ENCODE measurements around the gene MUC2. TPM values are rescaled to one million over a fixed set of nuclear protein-coding genes. Genes with fewer than 3 reads are reported as not detected.

MUC2 gene
- polyA plus RNA-seq, 4 donors = 3.0 to 239 (median 30.8) TPM

- H3K9me3 ChIP-seq (ENCODE audit: control insufficient read depth in 2 of 2, insufficient read depth in 1 of 2, low read depth in 1 of 2, low read length in 1 of 2) = no peaks in the 10 kb centered on the region
- H3K4me3 ChIP-seq (ENCODE audit: low read depth in 1 of 3, low read length in 3 of 3) = no peak overlapping the region
These were observed 40.0 kb upstream of the MUC2 start for GRCh38 chr11:1034456-1035295.

GRCh38 chr11:1035577-1036283 lies 38.9 kb upstream of the MUC2 start:
- H3K27ac ChIP-seq (ENCODE audit: low read depth in 1 of 3, low read length in 2 of 3) = no peak overlapping the region
- no peak for FAIRE-seq

More at GRCh38 chr11:1034456-1035295, 40.0 kb upstream of the MUC2 start:
- Histone ChIP-seq H3K27ac (ENCODE audit: low read depth in 1 of 3, low read length in 2 of 3) (no peak overlapping the region), H3K4me1 (ENCODE audit: control insufficient read depth in 3 of 3, insufficient read depth in 2 of 3, low read depth in 1 of 3, low read length in 2 of 3) (no peaks in the 10 kb centered on the region), H3K36me3 (ENCODE audit: control insufficient read depth in 3 of 3, insufficient read depth in 2 of 3, low read depth in 1 of 3, low read length in 3 of 3) (no peaks in the 10 kb centered on the region), H3K27me3 (ENCODE audit: control insufficient read depth in 3 of 3, insufficient read depth in 3 of 3, low read length in 3 of 3) (peaks cover 0 to 5% (median 4%) of the 10 kb centered on the region in 3 donors)
- FAIRE-seq (no peak), DNase-seq (no peak)
- 61 to 78% (median 62%) methylated on average over 36 to 39 of the region's 39 CpGs for WGBS, 3 donors

GRCh38 chr11:1036303-1036923 lies 38.3 kb upstream of the MUC2 start, which contains the start of gene MUC6:
MUC6 (minus strand) TSS chr11:1036718; CDS start chr11:1036655, 63 bp downstream.
- Histone ChIP-seq H3K27me3 (ENCODE audit: control insufficient read depth in 3 of 3, insufficient read depth in 3 of 3, low read length in 3 of 3) (peaks cover 0 to 5% (median 4%) of the 10 kb centered on the region in 3 donors), H3K27ac (ENCODE audit: low read depth in 1 of 3, low read length in 2 of 3) (no peak within 1 kb of the TSS), H3K9me3 (ENCODE audit: control insufficient read depth in 2 of 2, insufficient read depth in 1 of 2, low read depth in 1 of 2, low read length in 1 of 2) (no peaks in the 10 kb centered on the region), H3K4me3 (ENCODE audit: low read depth in 1 of 3, low read length in 3 of 3) (no peak within 1 kb of the TSS), H3K36me3 (ENCODE audit: control insufficient read depth in 3 of 3, insufficient read depth in 2 of 3, low read depth in 1 of 3, low read length in 3 of 3) (no peaks in the 10 kb centered on the region), H3K4me1 (ENCODE audit: control insufficient read depth in 3 of 3, insufficient read depth in 2 of 3, low read depth in 1 of 3, low read length in 2 of 3) (peaks cover 0 to 4% (median 0%) of the 10 kb centered on the region in 3 donors)
- 45 to 66% (median 62%) methylated on average over 32 to 42 of the region's 42 CpGs for WGBS, 3 donors
- FAIRE-seq (no peak), DNase-seq (no peak)

More at GRCh38 chr11:1035577-1036283, 38.9 kb upstream of the MUC2 start:
- 77 to 83% (median 80%) methylated on average over 22 to 29 of the region's 29 CpGs for WGBS, 3 donors
- no peak for DNase-seq
- H3K9me3 ChIP-seq (ENCODE audit: control insufficient read depth in 2 of 2, insufficient read depth in 1 of 2, low read depth in 1 of 2, low read length in 1 of 2) = no peaks in the 10 kb centered on the region
- H3K4me1 ChIP-seq (ENCODE audit: control insufficient read depth in 3 of 3, insufficient read depth in 2 of 3, low read depth in 1 of 3, low read length in 2 of 3) = no peaks in the 10 kb centered on the region
- peaks cover 0 to 5% (median 4%) of the 10 kb centered on the region in 3 donors for H3K27me3 ChIP-seq (ENCODE audit: control insufficient read depth in 3 of 3, insufficient read depth in 3 of 3, low read length in 3 of 3)
- H3K36me3 ChIP-seq (ENCODE audit: control insufficient read depth in 3 of 3, insufficient read depth in 2 of 3, low read depth in 1 of 3, low read length in 3 of 3) = no peaks in the 10 kb centered on the region
- H3K4me3 ChIP-seq (ENCODE audit: low read depth in 1 of 3, low read length in 3 of 3) = no peak overlapping the region

GRCh38 chr11:1036931-1037330 lies 37.7 kb upstream of the MUC2 start:
- no peak overlapping the region for H3K4me3 ChIP-seq (ENCODE audit: low read depth in 1 of 3, low read length in 3 of 3)
- H3K4me1 ChIP-seq (ENCODE audit: control insufficient read depth in 3 of 3, insufficient read depth in 2 of 3, low read depth in 1 of 3, low read length in 2 of 3) = peaks cover 0 to 9% (median 0%) of the 10 kb centered on the region in 3 donors
- 36 to 64% (median 41%) methylated on average over 11 to 13 of the region's 13 CpGs for WGBS, 3 donors
- H3K27me3 ChIP-seq (ENCODE audit: control insufficient read depth in 3 of 3, insufficient read depth in 3 of 3, low read length in 3 of 3) = peaks cover 0 to 5% (median 4%) of the 10 kb centered on the region in 3 donors
- FAIRE-seq (no peak), DNase-seq (no peak)
- H3K36me3 ChIP-seq (ENCODE audit: control insufficient read depth in 3 of 3, insufficient read depth in 2 of 3, low read depth in 1 of 3, low read length in 3 of 3) = no peaks in the 10 kb centered on the region
- no peaks in the 10 kb centered on the region for H3K9me3 ChIP-seq (ENCODE audit: control insufficient read depth in 2 of 2, insufficient read depth in 1 of 2, low read depth in 1 of 2, low read length in 1 of 2)
- H3K27ac ChIP-seq (ENCODE audit: low read depth in 1 of 3, low read length in 2 of 3) = no peak overlapping the region

GRCh38 chr11:1037506-1038055 lies 37.1 kb upstream of the MUC2 start:
- FAIRE-seq (no peak), DNase-seq (no peak)
- 67 to 80% (median 68%) methylated on average over 21 to 26 of the region's 26 CpGs for WGBS, 3 donors
- Histone ChIP-seq H3K4me3 (ENCODE audit: low read depth in 1 of 3, low read length in 3 of 3) (no peak overlapping the region), H3K36me3 (ENCODE audit: control insufficient read depth in 3 of 3, insufficient read depth in 2 of 3, low read depth in 1 of 3, low read length in 3 of 3) (no peaks in the 10 kb centered on the region), H3K27ac (ENCODE audit: low read depth in 1 of 3, low read length in 2 of 3) (no peak overlapping the region), H3K4me1 (ENCODE audit: control insufficient read depth in 3 of 3, insufficient read depth in 2 of 3, low read depth in 1 of 3, low read length in 2 of 3) (peaks cover 0 to 14% (median 0%) of the 10 kb centered on the region in 3 donors), H3K27me3 (ENCODE audit: control insufficient read depth in 3 of 3, insufficient read depth in 3 of 3, low read length in 3 of 3) (peaks cover 0 to 5% (median 4%) of the 10 kb centered on the region in 3 donors), H3K9me3 (ENCODE audit: control insufficient read depth in 2 of 2, insufficient read depth in 1 of 2, low read depth in 1 of 2, low read length in 1 of 2) (no peaks in the 10 kb centered on the region)

GRCh38 chr11:1038361-1038760 lies 36.3 kb upstream of the MUC2 start:
- 74 to 77% (median 77%) methylated on average over 10 of the region's 10 CpGs for WGBS, 3 donors
- Histone ChIP-seq H3K4me1 (ENCODE audit: control insufficient read depth in 3 of 3, insufficient read depth in 2 of 3, low read depth in 1 of 3, low read length in 2 of 3) (peaks cover 0 to 14% (median 0%) of the 10 kb centered on the region in 3 donors), H3K27ac (ENCODE audit: low read depth in 1 of 3, low read length in 2 of 3) (no peak overlapping the region), H3K9me3 (ENCODE audit: control insufficient read depth in 2 of 2, insufficient read depth in 1 of 2, low read depth in 1 of 2, low read length in 1 of 2) (no peaks in the 10 kb centered on the region), H3K36me3 (ENCODE audit: control insufficient read depth in 3 of 3, insufficient read depth in 2 of 3, low read depth in 1 of 3, low read length in 3 of 3) (no peaks in the 10 kb centered on the region), H3K27me3 (ENCODE audit: control insufficient read depth in 3 of 3, insufficient read depth in 3 of 3, low read length in 3 of 3) (peaks cover 0 to 5% (median 4%) of the 10 kb centered on the region in 3 donors), H3K4me3 (ENCODE audit: low read depth in 1 of 3, low read length in 3 of 3) (no peak overlapping the region)
- DNase-seq = no peak
- no peak for FAIRE-seq

- Histone ChIP-seq H3K9me3 (ENCODE audit: control insufficient read depth in 2 of 2, insufficient read depth in 1 of 2, low read depth in 1 of 2, low read length in 1 of 2) (no peaks in the 10 kb centered on the region), H3K4me3 (ENCODE audit: low read depth in 1 of 3, low read length in 3 of 3) (no peak overlapping the region), H3K27me3 (ENCODE audit: control insufficient read depth in 3 of 3, insufficient read depth in 3 of 3, low read length in 3 of 3) (peaks cover 0 to 7% (median 5%) of the 10 kb centered on the region in 3 donors), H3K4me1 (ENCODE audit: control insufficient read depth in 3 of 3, insufficient read depth in 2 of 3, low read depth in 1 of 3, low read length in 2 of 3) (peaks cover 0 to 14% (median 0%) of the 10 kb centered on the region in 3 donors), H3K36me3 (ENCODE audit: control insufficient read depth in 3 of 3, insufficient read depth in 2 of 3, low read depth in 1 of 3, low read length in 3 of 3) (no peaks in the 10 kb centered on the region), H3K27ac (ENCODE audit: low read depth in 1 of 3, low read length in 2 of 3) (no peak overlapping the region)
- no peak for FAIRE-seq
- 88 to 94% (median 93%) methylated on average over 12 of the region's 12 CpGs for WGBS, 3 donors
- no peak for DNase-seq
These were observed 35.8 kb upstream of the MUC2 start for GRCh38 chr11:1038921-1039320.

All from small intestine (tissue), 7 donors.